Activated B cell treated with CpG ODN at 0.5 μM for 24 hours (primary cell): ENCODE results near the gene TXNRD2. TPM values are rescaled to one million over a fixed set of nuclear protein-coding genes. Genes with fewer than 3 reads are reported as not detected.
A peak's percentile ranks its signal among the peaks of the same experiment; 100 is the strongest.
"Not testable (repeated sequence)": the region's sequence is repeated elsewhere in the genome, so short reads cannot be mapped to it uniquely, and the experiment has no call there.

Source experiments
- ATAC-seq: fragments of 200-7000 bp; cut with Tn5 transposase; one replicate; pipeline ENCODE4 v1.10.0; 2021; ENCODE audit warnings: low read depth, mild to moderate bottlenecking, moderate library complexity
- CTCF ChIA-PET: fragments of 350-600 bp; sonication (Branson Sonifier 250); formaldehyde crosslinking; loops from one replicate; lab custom pipeline; 2021; ENCODE audit warnings: antibody characterized with exemption; lab: Charles Lee
- POLR2A ChIA-PET: fragments of 350-600 bp; sonication (Branson Sonifier 250); formaldehyde crosslinking; loops from one replicate; lab custom pipeline; 2021; ENCODE audit warnings: antibody characterized with exemption; lab: Charles Lee
- DNase-seq: peaks from one replicate; pipeline ENCODE4 v3.0.0; 2022
- H3K27ac Mint-ChIP-seq: one replicate; pipeline ENCODE4 v1.8.0; 2020; ENCODE audit warnings: mixed read lengths
- H3K27me3 Mint-ChIP-seq: one replicate; pipeline ENCODE4 v1.8.0; 2021; ENCODE audit warnings: mixed read lengths
- H3K36me3 Mint-ChIP-seq: one replicate; pipeline ENCODE4 v1.8.0; 2021; ENCODE audit warnings: low read depth, mixed read lengths
- H3K4me1 Mint-ChIP-seq: one replicate; pipeline ENCODE4 v1.8.0; 2021; ENCODE audit warnings: mixed read lengths
- H3K4me3 Mint-ChIP-seq: one replicate; pipeline ENCODE4 v1.8.0; 2020; ENCODE audit warnings: mild to moderate bottlenecking, mixed read lengths
- H3K9me3 Mint-ChIP-seq: one replicate; pipeline ENCODE4 v1.8.0; 2020; ENCODE audit warnings: mixed read lengths
- CTCF ChIP-seq: fragments of 200-600 bp; IDR thresholded peaks from one replicate; pipeline ENCODE4 v1.8.0; 2022; ENCODE audit warnings: antibody characterized with exemption, mild to moderate bottlenecking
- intact Hi-C: fragments of 100-400 bp; cut with micrococcal nuclease; formaldehyde crosslinking; loops from one replicate; pipeline ENCODE4 v1.15.1; 2024
- total RNA-seq: library from RNA; stranded (reverse); gene quantifications from 2 replicates; pipeline ENCODE4 v1.2.3, GENCODE V29; 2022

TXNRD2 gene
- total RNA-seq, 1 donor from 2014 or later = 31.2 TPM

GRCh38 chr22:19912271-19912999, 29.2 kb downstream of the TXNRD2 start:
- intact Hi-C loops = no loop called here
- POLR2A ChIA-PET = no interaction called here

GRCh38 chr22:19911540-19912270, 29.9 kb downstream of the TXNRD2 start:
- Mint-ChIP-seq H3K27me3 (no peaks in the 10 kb centered on the region), H3K4me1 (peaks cover 2% of the 10 kb centered on the region), H3K27ac (no peak overlapping the region), H3K4me3 (no peak overlapping the region), H3K36me3 (peaks cover 47% of the 10 kb centered on the region), H3K9me3 (peaks cover 7% of the 10 kb centered on the region)
- CTCF ChIA-PET = interaction anchor here (2.3 to 4.9 kb wide), 2 partner anchors 155 to 180 kb away, joined by 10 to 144 read pairs; no protein-coding TSS in a partner anchor
- intact Hi-C loops = loop anchor here (2.0 kb wide), 1 partner anchor 35 kb away; no protein-coding TSS in a partner anchor
- no peak for ATAC-seq
- no peak for TF ChIP-seq CTCF
- DNase-seq = no peak
- POLR2A ChIA-PET = no interaction called here

More at GRCh38 chr22:19912271-19912999, 29.2 kb downstream of the TXNRD2 start:
- ATAC-seq (no peak), DNase-seq (no peak)
- no peaks in the 10 kb centered on the region for H3K27me3 Mint-ChIP-seq
- TF ChIP-seq CTCF = no peak
- peaks cover 7% of the 10 kb centered on the region for H3K9me3 Mint-ChIP-seq
- CTCF ChIA-PET = interaction anchor here (4.9 kb wide), 1 partner anchor 181 kb away, joined by 144 read pairs; no protein-coding TSS in a partner anchor
- peaks cover 2% of the 10 kb centered on the region for H3K4me1 Mint-ChIP-seq
- peaks cover 52% of the 10 kb centered on the region for H3K36me3 Mint-ChIP-seq
- H3K4me3 Mint-ChIP-seq = no peak overlapping the region
- no peak overlapping the region for H3K27ac Mint-ChIP-seq

- intact Hi-C loops = loop anchor here (1.0 to 2.0 kb wide), 3 partner anchors 37 to 180 kb away; no protein-coding TSS in a partner anchor
- DNase-seq = no peak
- H3K36me3 Mint-ChIP-seq = peaks cover 45% of the 10 kb centered on the region
- no peak for TF ChIP-seq CTCF
- no peak overlapping the region for H3K27ac Mint-ChIP-seq
- POLR2A ChIA-PET = interaction anchor here (1.3 kb wide), 1 partner anchor 180 kb away, joined by 8 read pairs; no protein-coding TSS in a partner anchor
- CTCF ChIA-PET = interaction anchor here (0.6 to 4.9 kb wide), 14 partner anchors 9 to 280 kb away, joined by 3 to 144 read pairs (median 4); no protein-coding TSS in a partner anchor
- peaks cover 2% of the 10 kb centered on the region for H3K4me1 Mint-ChIP-seq
- no peak for ATAC-seq
- no peaks in the 10 kb centered on the region for H3K27me3 Mint-ChIP-seq
- peaks cover 7% of the 10 kb centered on the region for H3K9me3 Mint-ChIP-seq
- H3K4me3 Mint-ChIP-seq = no peak overlapping the region
Observed at GRCh38 chr22:19910180-19910744, 31.4 kb downstream of the TXNRD2 start.

- Mint-ChIP-seq H3K4me3 (no peak overlapping the region), H3K4me1 (peaks cover 2% of the 10 kb centered on the region), H3K27ac (no peak overlapping the region), H3K9me3 (peaks cover 7% of the 10 kb centered on the region), H3K36me3 (peaks cover 38% of the 10 kb centered on the region), H3K27me3 (no peaks in the 10 kb centered on the region)
- POLR2A ChIA-PET = interaction anchor here (1.3 kb wide), 1 partner anchor 179 kb away, joined by 8 read pairs; no protein-coding TSS in a partner anchor
- DNase-seq = peak; percentile 69
- no peak for TF ChIP-seq CTCF
- CTCF ChIA-PET = interaction anchor here (0.6 to 4.9 kb wide), 14 partner anchors 10 to 280 kb away, joined by 3 to 144 read pairs (median 4); no protein-coding TSS in a partner anchor
- intact Hi-C loops = loop anchor here (1.0 to 2.0 kb wide), 3 partner anchors 37 to 179 kb away; no protein-coding TSS in a partner anchor
- peak; percentile 91 for ATAC-seq
Observed at GRCh38 chr22:19909350-19910179, 32.1 kb downstream of the TXNRD2 start.

- H3K27ac Mint-ChIP-seq, intact Hi-C loops, H3K4me3 Mint-ChIP-seq, ATAC-seq, H3K27me3 Mint-ChIP-seq, POLR2A ChIA-PET, H3K4me1 Mint-ChIP-seq, H3K9me3 Mint-ChIP-seq, DNase-seq: not testable (repeated sequence)
- peaks cover 21% of the 10 kb centered on the region for H3K36me3 Mint-ChIP-seq
- CTCF ChIA-PET = interaction anchor here (1.0 kb wide), 1 partner anchor 178 kb away, joined by 10 read pairs; no protein-coding TSS in a partner anchor
Observed at GRCh38 chr22:19907902-19908301, 33.7 kb downstream of the TXNRD2 start.

- POLR2A ChIA-PET, intact Hi-C loops: not testable (repeated sequence)
Observed at GRCh38 chr22:19906864-19907263, 34.8 kb downstream of the TXNRD2 start.

More at GRCh38 chr22:19906864-19907263, 34.8 kb downstream of the TXNRD2 start:
- not testable (repeated sequence) for ATAC-seq, H3K27ac Mint-ChIP-seq, H3K4me3 Mint-ChIP-seq, H3K9me3 Mint-ChIP-seq, H3K4me1 Mint-ChIP-seq, DNase-seq, H3K27me3 Mint-ChIP-seq
- peaks cover 19% of the 10 kb centered on the region for H3K36me3 Mint-ChIP-seq
- CTCF ChIA-PET = interaction anchor here (3.0 kb wide), 1 partner anchor 176 kb away, joined by 14 read pairs; no protein-coding TSS in a partner anchor
